Activated CD4-positive, alpha-beta T cell treated with anti-CD3 and anti-CD28 coated beads, Interleukin-2, amount 50 U/mL, for 48 hours (primary cell): Measurements from ENCODE around the gene SULT1A2.
"Not testable (repeated sequence)": the region's sequence is repeated elsewhere in the genome, so short reads cannot be mapped to it uniquely, and the experiment has no call there.

ENCODE experiments used
- DNase-seq, 2 experiments: peaks; one replicate each; pipeline ENCODE4 v3.0.0-alpha.2; 2020

SULT1A2 gene

GRCh38 chr16:28589930-28590329 is 6.9 kb downstream of the SULT1A2 start:
- no peak for DNase-seq

- no peak for DNase-seq
Measured at GRCh38 chr16:28589069-28589468, 7.8 kb downstream of the SULT1A2 start.

GRCh38 chr16:28587386-28587785 is 9.5 kb downstream of the SULT1A2 start:
- no peak for DNase-seq

GRCh38 chr16:28586466-28586865 is 10.4 kb downstream of the SULT1A2 start:
- DNase-seq, result no peak

- DNase-seq, result no peak
Measured at GRCh38 chr16:28585674-28586073, 11.2 kb downstream of the SULT1A2 start.

GRCh38 chr16:28580726-28581315 is 16.0 kb downstream of the SULT1A2 start:
- DNase-seq, result no peak

- no peak for DNase-seq
Measured at GRCh38 chr16:28575446-28576109, 21.3 kb downstream of the SULT1A2 start.

- no peak for DNase-seq
Measured at GRCh38 chr16:28574925-28575324, 21.9 kb downstream of the SULT1A2 start.

GRCh38 chr16:28573738-28574718 is 22.8 kb downstream of the SULT1A2 start:
- DNase-seq, result no peak

- DNase-seq, result no peak
Measured at GRCh38 chr16:28572696-28573510, 23.9 kb downstream of the SULT1A2 start.

- DNase-seq, result no peak
Measured at GRCh38 chr16:28569968-28570752, 26.7 kb downstream of the SULT1A2 start.

GRCh38 chr16:28569021-28569420 is 27.8 kb downstream of the SULT1A2 start:
- DNase-seq, result no peak

- DNase-seq, result no peak
Measured at GRCh38 chr16:28567292-28567691, 29.6 kb downstream of the SULT1A2 start.

GRCh38 chr16:28566233-28566925 is 30.5 kb downstream of the SULT1A2 start:
- DNase-seq, result not testable (repeated sequence)

- no peak for DNase-seq
Measured at GRCh38 chr16:28563218-28563617, 33.6 kb downstream of the SULT1A2 start.

GRCh38 chr16:28562199-28562598 is 34.7 kb downstream of the SULT1A2 start:
- DNase-seq, result no peak

- no peak for DNase-seq
Measured at GRCh38 chr16:28561557-28562187, 35.2 kb downstream of the SULT1A2 start.

- DNase-seq, result no peak
Measured at GRCh38 chr16:28558456-28558855, 38.4 kb downstream of the SULT1A2 start.

GRCh38 chr16:28556914-28557320 is 39.9 kb downstream of the SULT1A2 start:
- DNase-seq, result no peak

GRCh38 chr16:28555561-28555960 is 41.3 kb downstream of the SULT1A2 start:
- peak in 1 of 2 experiments; percentile 15 for DNase-seq
